GM12878 (cell line): ENCODE data around the gene C11orf98. TPM values are rescaled to one million over a fixed set of nuclear protein-coding genes. Genes with fewer than 3 reads are reported as not detected.

Experiments
- ATAC-seq: fragments of 200-7000 bp; cut with Tn5 transposase; 3 replicates; pipeline ENCODE4 v1.9.1; 2020; ENCODE audit warnings: mild to moderate bottlenecking, moderate library complexity
- BruUV-seq: library from RNA; stranded (reverse); fragments of 400-500 nt; replicated peaks from 2 replicates; lab custom pipeline; 2021; lab: Mats Ljungman, UMichigan
- CTCF ChIA-PET: fragments of 300-600 bp; sonication (Branson Sonifier 250); formaldehyde crosslinking; extraction: SDS; loops from one replicate; lab custom pipeline; 2021; ENCODE audit warnings: inconsistent platforms; lab: Yijun Ruan, JAX
- POLR2A ChIA-PET: fragments of 350-600 bp; formaldehyde crosslinking; extraction: SDS; loops from one replicate; lab custom pipeline; 2021; ENCODE audit warnings: inconsistent platforms; lab: Charles Lee
- RAD21 ChIA-PET: fragments of 300-600 bp; sonication (Branson Sonifier 250); formaldehyde crosslinking; loops from one replicate; lab custom pipeline; 2023; ENCODE audit warnings: antibody characterized with exemption; ENCODE audit not compliant: unreplicated experiment; lab: Charles Lee
- SMC1A ChIA-PET: fragments of 300-600 bp; sonication (Branson Sonifier 250); formaldehyde crosslinking; loops from one replicate; lab custom pipeline; 2023; ENCODE audit not compliant: unreplicated experiment, uncharacterized antibody; lab: Charles Lee
- DNase-seq: peaks from one replicate; pipeline ENCODE4 v3.0.0-alpha.2; 2011; ENCODE audit warnings: low read depth, low spot score
- FAIRE-seq: peaks from 3 replicates; lab custom pipeline; 2011; peaks lifted over from hg19 to GRCh38; lab: Jason Lieb, UNC
- H2AFZ ChIP-seq: 2 replicates; pipeline ENCODE4 v1.6.0; 2011; ENCODE audit warnings: low read depth, low read length, control low read depth; ENCODE audit not compliant: control insufficient read depth
- H3K27ac ChIP-seq: 2 replicates; pipeline ENCODE4 v1.5.1; 2011; ENCODE audit warnings: control low read depth; ENCODE audit not compliant: control insufficient read depth, insufficient read depth
- H3K27me3 ChIP-seq, 2 experiments: replicated peaks in 1 of 2; 2 replicates each; pipeline versions ENCODE4 v1.6.0 to v1.6.1; 2011; ENCODE audit warnings: low read length in 1 of 2; ENCODE audit not compliant: control insufficient read depth in 2 of 2, insufficient read depth in 2 of 2
- H3K36me3 ChIP-seq, 2 experiments: 2 replicates each; pipeline ENCODE4 v1.5.1; 2011; ENCODE audit warnings: low read length in 1 of 2; ENCODE audit not compliant: control insufficient read depth in 2 of 2, insufficient read depth in 2 of 2
- H3K4me1 ChIP-seq: 2 replicates; pipeline ENCODE4 v1.6.1; 2011; ENCODE audit warnings: mild to moderate bottlenecking, low read length, moderate library complexity, mixed read lengths; ENCODE audit not compliant: control insufficient read depth, insufficient read depth
- H3K4me2 ChIP-seq: 2 replicates; pipeline ENCODE4 v1.6.0; 2011; ENCODE audit warnings: control low read depth; ENCODE audit not compliant: control insufficient read depth, insufficient read depth
- H3K4me3 ChIP-seq: fragments of 200-600 bp; sonication (generic); 2 replicates; pipeline ENCODE4 v1.5.1; 2016
- H3K79me2 ChIP-seq: 2 replicates; pipeline ENCODE4 v1.6.0; 2011; ENCODE audit warnings: low read length; ENCODE audit not compliant: control insufficient read depth, insufficient read depth
- H3K9ac ChIP-seq: 2 replicates; pipeline ENCODE4 v1.8.0; 2011; ENCODE audit warnings: low read length, control low read depth, mixed read lengths; ENCODE audit not compliant: control insufficient read depth, insufficient read depth
- H3K9me3 ChIP-seq: replicated peaks from 3 replicates; pipeline ENCODE4 v1.5.1; 2011; ENCODE audit warnings: mild to moderate bottlenecking, low read length; ENCODE audit not compliant: control insufficient read depth, insufficient read depth
- H4K20me1 ChIP-seq: 2 replicates; pipeline ENCODE4 v1.6.0; 2011; ENCODE audit not compliant: control insufficient read depth, insufficient read depth
- ATF7 ChIP-seq: fragments of 450-650 bp; IDR thresholded peaks from 2 replicates; pipeline ENCODE4 v1.6.1; 2016; ENCODE audit warnings: low read depth, mild to moderate bottlenecking
- BRCA1 ChIP-seq: IDR thresholded peaks from 2 replicates; pipeline ENCODE4 v1.6.1; 2011; ENCODE audit warnings: low read depth, low read length, improper control_type of control experiment
- EGR1 ChIP-seq, 2 experiments: IDR thresholded peaks; 1 replicate in 1 of 2; 2 replicates in 1 of 2; pipeline ENCODE4 v1.6.1; 2011 to 2012; ENCODE audit warnings: low read depth in 2 of 2, low read length in 2 of 2, borderline replicate concordance in 1 of 2, mild to moderate bottlenecking in 1 of 2, moderate library complexity in 1 of 2
- GATAD2B ChIP-seq: fragments of 450-650 bp; conservative IDR thresholded peaks from 2 replicates; pipeline ENCODE4 v1.6.1; 2017; ENCODE audit warnings: low read depth, mild to moderate bottlenecking, moderate library complexity
- HDAC6 ChIP-seq: fragments of 200-600 bp; sonication (generic); IDR thresholded peaks from one replicate; pipeline ENCODE4 v1.8.0; 2017; ENCODE audit warnings: antibody characterized with exemption; ENCODE audit not compliant: unreplicated experiment
- JUND ChIP-seq: IDR thresholded peaks from 2 replicates; pipeline ENCODE4 v1.6.1; 2012; ENCODE audit warnings: low read depth, mild to moderate bottlenecking, low read length, improper control_type of control experiment, moderate library complexity
- RB1 ChIP-seq: fragments of 450-650 bp; formaldehyde crosslinking; IDR thresholded peaks from 2 replicates; pipeline ENCODE4 v1.6.1; 2017; ENCODE audit warnings: mild to moderate bottlenecking, borderline replicate concordance
- SIX5 ChIP-seq: IDR thresholded peaks from 2 replicates; pipeline ENCODE4 v1.6.1; 2011; ENCODE audit warnings: mild to moderate bottlenecking, low read depth, low read length, moderate library complexity; ENCODE audit not compliant: severe bottlenecking
- TAF1 ChIP-seq: IDR thresholded peaks from 2 replicates; pipeline ENCODE4 v1.6.1; 2011; ENCODE audit warnings: mild to moderate bottlenecking, low read depth, low read length, borderline replicate concordance
- WGBS: methylation state at CpG from one replicate; pipeline ENCODE4 v1.1.6; 2016; ENCODE audit warnings: low lambda C conversion rate; ENCODE audit not compliant: insufficient replicate concordance, insufficient coverage; ENCODE audit errors: missing lambda C conversion rate; 5-methylcytosine and 5-hydroxymethylcytosine counted together
- in situ Hi-C: fragments of 300-500 bp; cut with MboI; formaldehyde crosslinking; loops from 9 replicates; pipeline ENCODE4 v1.14.3; 2018; ENCODE audit warnings: mixed read lengths
- intact Hi-C: fragments of 100-400 bp; cut with micrococcal nuclease; formaldehyde crosslinking; loops from one replicate; pipeline ENCODE4 v1.14.2; 2022; ENCODE audit not compliant: unreplicated experiment
- polyA plus RNA-seq, 11 experiments: library from polyadenylated mRNA; depleted of rRNA in 4 of 11; unstranded in 6 of 11; stranded (reverse) in 5 of 11; fragments of >200 nt; fragmentation: Nextera tagmentation in 4 of 11; fragmentation: Illumina TruSeq in 1 of 11; extraction: Ambion mirVana in 4 of 11; extraction: Trizol in 1 of 11; gene quantifications; 1 replicate in 1 of 11; 2 replicates in 10 of 11; pipeline versions ENCODE4 v1.2.1 to v1.2.3, GENCODE V29; 2011 to 2016; ENCODE audit warnings: inconsistent platforms in 2 of 11, missing spikeins in 2 of 11, low read depth in 1 of 11
- total RNA-seq, 4 experiments: library from RNA; depleted of rRNA in 3 of 4; stranded (reverse); fragments of >200 nt in 3 of 4; fragmentation: Illumina TruSeq in 1 of 4; extraction: Trizol in 1 of 4; gene quantifications; 2 replicates each; pipeline versions ENCODE4 v1.2.1 to v1.2.3, GENCODE V29; 2013 to 2021
- TF ChIP-seq, protein P1 (sequence below): IDR thresholded peaks from 2 replicates; pipeline ENCODE4 v1.6.1; 2012; ENCODE audit warnings: improper control_type of control experiment, low read depth, low read length; ENCODE audit not compliant: insufficient replicate concordance
- TF ChIP-seq, protein P2 (sequence below): IDR thresholded peaks from 2 replicates; pipeline ENCODE4 v1.6.1; 2011; ENCODE audit warnings: borderline replicate concordance, low read depth, mild to moderate bottlenecking, moderate library complexity, mixed read lengths, low read length; ENCODE audit not compliant: insufficient read depth; ENCODE audit errors: extremely low read length

Gene C11orf98
- total and polyA plus RNA-seq, 10 of the 15 experiments (the other 5 are each of a cell fraction or from before 2014, with no cell fraction given), result 62.5 to 270 (median 162) TPM

DNA sequence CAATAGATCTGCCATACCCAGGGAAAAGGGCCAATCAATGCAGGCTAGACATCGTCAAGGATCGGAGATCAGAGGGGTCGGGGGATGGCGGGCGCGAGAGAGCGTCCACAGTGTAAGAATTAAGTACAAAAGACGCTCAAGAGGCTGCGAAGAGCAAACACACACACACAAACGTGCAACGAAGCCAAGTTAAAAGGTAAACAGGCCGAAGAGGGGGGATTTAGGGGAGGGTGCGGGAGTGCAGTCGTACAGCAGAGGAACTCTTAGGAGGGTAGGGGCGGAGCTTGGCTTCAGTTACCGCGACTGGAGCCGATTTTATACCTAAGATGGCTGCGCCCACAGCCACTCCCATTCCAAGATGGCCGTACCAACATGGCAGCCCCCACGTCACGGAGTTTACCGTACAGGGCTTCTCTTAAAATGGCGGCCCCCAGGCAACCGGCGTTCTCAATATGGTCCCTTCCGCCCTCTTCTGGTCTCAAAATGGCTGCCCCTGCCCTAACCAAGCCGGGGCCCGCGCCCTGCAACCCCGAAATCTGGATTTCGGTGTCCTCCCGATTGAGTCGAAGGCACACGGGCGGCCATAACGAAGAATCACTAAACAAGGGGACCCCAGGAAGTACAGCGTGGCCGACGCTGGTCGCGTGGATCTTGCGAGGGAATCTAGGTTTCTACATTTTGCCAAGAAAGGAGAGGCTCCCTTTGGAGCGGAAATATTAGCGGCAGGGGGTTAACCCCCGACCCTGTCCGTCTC lies 44.4 kb upstream of the C11orf98 start:
- peak; percentile 89 for ATAC-seq
- RAD21 ChIA-PET, result interaction anchor here (0.5 to 1.8 kb wide), 9 partner anchors 18 to 152 kb away, joined by 3 to 8 read pairs (median 4); partner anchors contain the start of genes C11orf98, CSKMT, HNRNPUL2 and TAF6L
- no peak for TF ChIP-seq JUND
- peak; percentile 88 for TF ChIP-seq TAF1
- no peak for TF ChIP-seq HDAC6
- 0 out of 2 replicates have a peak, but pooled peaks have one; percentile 43 for TF ChIP-seq GATAD2B
- TF ChIP-seq, protein P1, sequence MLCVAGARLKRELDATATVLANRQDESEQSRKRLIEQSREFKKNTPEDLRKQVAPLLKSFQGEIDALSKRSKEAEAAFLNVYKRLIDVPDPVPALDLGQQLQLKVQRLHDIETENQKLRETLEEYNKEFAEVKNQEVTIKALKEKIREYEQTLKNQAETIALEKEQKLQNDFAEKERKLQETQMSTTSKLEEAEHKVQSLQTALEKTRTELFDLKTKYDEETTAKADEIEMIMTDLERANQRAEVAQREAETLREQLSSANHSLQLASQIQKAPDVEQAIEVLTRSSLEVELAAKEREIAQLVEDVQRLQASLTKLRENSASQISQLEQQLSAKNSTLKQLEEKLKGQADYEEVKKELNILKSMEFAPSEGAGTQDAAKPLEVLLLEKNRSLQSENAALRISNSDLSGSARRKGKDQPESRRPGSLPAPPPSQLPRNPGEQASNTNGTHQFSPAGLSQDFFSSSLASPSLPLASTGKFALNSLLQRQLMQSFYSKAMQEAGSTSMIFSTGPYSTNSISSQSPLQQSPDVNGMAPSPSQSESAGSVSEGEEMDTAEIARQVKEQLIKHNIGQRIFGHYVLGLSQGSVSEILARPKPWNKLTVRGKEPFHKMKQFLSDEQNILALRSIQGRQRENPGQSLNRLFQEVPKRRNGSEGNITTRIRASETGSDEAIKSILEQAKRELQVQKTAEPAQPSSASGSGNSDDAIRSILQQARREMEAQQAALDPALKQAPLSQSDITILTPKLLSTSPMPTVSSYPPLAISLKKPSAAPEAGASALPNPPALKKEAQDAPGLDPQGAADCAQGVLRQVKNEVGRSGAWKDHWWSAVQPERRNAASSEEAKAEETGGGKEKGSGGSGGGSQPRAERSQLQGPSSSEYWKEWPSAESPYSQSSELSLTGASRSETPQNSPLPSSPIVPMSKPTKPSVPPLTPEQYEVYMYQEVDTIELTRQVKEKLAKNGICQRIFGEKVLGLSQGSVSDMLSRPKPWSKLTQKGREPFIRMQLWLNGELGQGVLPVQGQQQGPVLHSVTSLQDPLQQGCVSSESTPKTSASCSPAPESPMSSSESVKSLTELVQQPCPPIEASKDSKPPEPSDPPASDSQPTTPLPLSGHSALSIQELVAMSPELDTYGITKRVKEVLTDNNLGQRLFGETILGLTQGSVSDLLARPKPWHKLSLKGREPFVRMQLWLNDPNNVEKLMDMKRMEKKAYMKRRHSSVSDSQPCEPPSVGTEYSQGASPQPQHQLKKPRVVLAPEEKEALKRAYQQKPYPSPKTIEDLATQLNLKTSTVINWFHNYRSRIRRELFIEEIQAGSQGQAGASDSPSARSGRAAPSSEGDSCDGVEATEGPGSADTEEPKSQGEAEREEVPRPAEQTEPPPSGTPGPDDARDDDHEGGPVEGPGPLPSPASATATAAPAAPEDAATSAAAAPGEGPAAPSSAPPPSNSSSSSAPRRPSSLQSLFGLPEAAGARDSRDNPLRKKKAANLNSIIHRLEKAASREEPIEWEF, result no peak
- TF ChIP-seq BRCA1, result no peak
- TF ChIP-seq ATF7, result peak; percentile 24; the same call in 1 of the 2 replicates
- peak; percentile 84 for TF ChIP-seq SIX5
- peak; percentile 52; the same call in 1 of the 2 replicates for TF ChIP-seq RB1
- no peak for TF ChIP-seq EGR1 (IDR thresholded peaks at IDR 0.05; ENCODE audit: borderline replicate concordance in 1 of 2, low read depth in 2 of 2, low read length in 2 of 2)
- TF ChIP-seq, protein P2, sequence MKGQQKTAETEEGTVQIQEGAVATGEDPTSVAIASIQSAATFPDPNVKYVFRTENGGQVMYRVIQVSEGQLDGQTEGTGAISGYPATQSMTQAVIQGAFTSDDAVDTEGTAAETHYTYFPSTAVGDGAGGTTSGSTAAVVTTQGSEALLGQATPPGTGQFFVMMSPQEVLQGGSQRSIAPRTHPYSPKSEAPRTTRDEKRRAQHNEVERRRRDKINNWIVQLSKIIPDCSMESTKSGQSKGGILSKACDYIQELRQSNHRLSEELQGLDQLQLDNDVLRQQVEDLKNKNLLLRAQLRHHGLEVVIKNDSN, result no peak

More for the DNA sequence above, 44.4 kb upstream of the C11orf98 start:
- peak overlapping the region; percentile 98 for H3K4me2 ChIP-seq
- BruUV-seq, result no TSS peak
- FAIRE-seq, result peak; percentile 92
- peak; percentile 91 for DNase-seq
- H3K36me3 ChIP-seq, result peaks cover 17% of the 10 kb centered on the region in 2 experiments
- POLR2A ChIA-PET, result interaction anchor here (0.5 to 7.6 kb wide), 20 partner anchors 18 to 152 kb away, joined by 3 to 79 read pairs (median 5); partner anchors contain the start of genes B3GAT3, C11orf98, CSKMT and HNRNPUL2
- H3K9me3 ChIP-seq, result no peaks in the 10 kb centered on the region
- H3K79me2 ChIP-seq, result no peaks in the 10 kb centered on the region
- peak overlapping the region; percentile 83 for H3K4me3 ChIP-seq
- in situ Hi-C loops, result no loop called here
- WGBS, result 2% methylated on average over 45 of the region's 47 CpGs
- SMC1A ChIA-PET, result interaction anchor here (0.6 to 5.3 kb wide), 8 partner anchors 14 to 152 kb away, joined by 3 to 26 read pairs (median 3); partner anchors contain the start of genes HNRNPUL2, MTA2, TAF6L and TTC9C
- peak overlapping the region; percentile 93 for H2AFZ ChIP-seq
- H3K9ac ChIP-seq, result peak overlapping the region; percentile 90
- H4K20me1 ChIP-seq, result no peaks in the 10 kb centered on the region
- intact Hi-C loops, result loop anchor here (1.0 to 5.0 kb wide), 2 partner anchors 18 to 107 kb away; partner anchors contain the start of genes HNRNPUL2 and MTA2
- peak overlapping the region; percentile 88 for H3K27ac ChIP-seq
- H3K27me3 ChIP-seq, result no peaks in the 10 kb centered on the region
- peaks cover 40% of the 10 kb centered on the region for H3K4me1 ChIP-seq
- CTCF ChIA-PET, result interaction anchor here (1.2 to 5.0 kb wide), 4 partner anchors 14 to 45 kb away, joined by 3 to 21 read pairs (median 6); partner anchors contain the start of genes HNRNPUL2, TTC9C and ZBTB3
